PC-9 (cell line): ENCODE measurements around the gene USP3.

ENCODE experiments used
- CTCF ChIP-seq: fragments of 200-600 bp; sonication (generic); conservative IDR thresholded peaks from 2 replicates; pipeline ENCODE4 v1.6.1; 2017; ENCODE audit warnings: mixed run types, antibody characterized with exemption, mild to moderate bottlenecking, moderate library complexity
- EZH2 ChIP-seq: fragments of 200-600 bp; sonication (generic); IDR thresholded peaks from 2 replicates; pipeline ENCODE4 v1.8.0; 2017; ENCODE audit warnings: antibody characterized with exemption, low read depth

GRCh38 chr15:63499175-63499549 is 5.2 kb upstream of the USP3 start:
- TF ChIP-seq EZH2 (no peak), CTCF (no peak)
